ENCODE measurements around the gene FAM120AOS.

The FAM120AOS gene

GRCh38 chr9:93436655-93437407 is 16.6 kb downstream of the FAM120AOS start:
- DNase-seq: no peak

GRCh38 chr9:93436218-93436617 is 17.2 kb downstream of the FAM120AOS start:
- no peak for DNase-seq

- no peak for DNase-seq
These were observed 18.0 kb downstream of the FAM120AOS start for GRCh38 chr9:93435386-93435785.

DNA sequence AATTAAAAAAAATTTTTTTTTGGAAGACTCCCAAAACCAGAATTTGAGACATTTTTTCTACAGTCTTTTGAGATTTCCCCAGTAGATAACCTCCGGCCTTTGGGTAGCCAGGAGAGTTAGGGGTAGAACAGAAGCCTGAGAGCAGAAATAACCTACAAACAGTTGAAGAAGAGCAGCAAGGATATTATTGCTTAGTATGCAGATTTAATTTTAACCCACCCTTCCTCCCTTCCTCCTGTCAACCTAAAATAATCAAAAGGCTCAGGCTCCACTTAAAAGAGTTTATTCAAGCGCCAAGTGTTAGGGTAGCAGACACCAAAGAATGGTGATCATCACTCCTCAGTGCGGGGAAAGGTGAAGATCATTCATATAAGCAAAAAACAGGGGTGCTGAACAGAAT is 19.3 kb downstream of the FAM120AOS start:
- DNase-seq: no peak

DNA sequence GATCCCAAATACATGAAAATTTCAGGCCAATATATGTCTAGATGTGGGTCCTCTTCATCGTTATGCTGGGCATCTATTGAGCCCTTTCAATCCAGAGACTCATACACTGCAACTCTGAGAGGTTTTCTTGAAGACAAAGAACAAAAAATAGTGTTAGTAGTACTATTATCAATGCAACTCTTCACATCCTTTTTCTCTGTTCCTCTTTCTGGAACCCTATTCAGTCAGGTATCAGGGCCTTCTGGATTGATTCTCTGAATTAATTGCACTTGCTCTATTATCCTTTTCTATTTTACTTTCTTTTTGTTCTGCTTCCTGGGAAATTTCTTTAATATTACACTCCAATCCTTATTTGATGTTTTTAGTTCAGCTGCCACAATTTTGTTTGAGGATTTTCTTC is 20.4 kb downstream of the FAM120AOS start:
- DNase-seq: no peak

- DNase-seq: no peak
These were observed 21.8 kb downstream of the FAM120AOS start for GRCh38 chr9:93431539-93432105.

DNA sequence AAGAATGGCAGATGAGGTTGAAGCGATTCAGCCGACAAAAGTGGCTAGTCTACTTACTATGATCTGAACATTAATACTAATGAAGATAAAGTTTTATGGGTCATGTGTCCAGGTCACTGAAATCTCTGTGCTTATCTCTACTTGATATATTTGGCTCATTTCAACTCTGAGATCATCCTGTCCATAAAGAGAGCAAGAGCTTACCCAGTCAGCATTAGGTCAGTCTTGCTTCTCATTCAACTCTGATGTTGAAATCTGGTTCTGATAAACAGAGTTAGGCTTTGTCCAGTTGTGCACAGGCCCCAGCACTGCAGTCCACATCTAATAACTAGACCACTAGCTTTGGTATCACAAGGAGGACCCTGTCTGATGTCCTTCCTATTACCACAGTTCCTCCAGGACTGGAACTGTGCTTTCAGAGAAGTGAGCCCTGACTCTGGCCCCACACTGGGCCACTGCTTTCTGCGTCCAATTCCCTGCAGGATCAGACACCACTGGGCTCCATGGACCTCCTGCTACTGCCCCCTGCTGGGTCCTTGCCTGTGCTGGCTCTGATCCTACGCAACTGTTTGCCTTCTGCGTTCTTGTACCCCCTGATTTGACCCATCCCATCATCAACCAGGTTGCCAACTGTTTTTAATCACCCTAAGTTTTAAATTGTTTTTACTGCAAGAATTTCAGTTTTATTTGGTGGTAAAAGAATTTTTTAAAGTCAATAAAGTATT is 25.6 kb downstream of the FAM120AOS start:
- no peak for DNase-seq

GRCh38 chr9:93422977-93423616 is 30.3 kb downstream of the FAM120AOS start:
- DNase-seq: no peak

DNA sequence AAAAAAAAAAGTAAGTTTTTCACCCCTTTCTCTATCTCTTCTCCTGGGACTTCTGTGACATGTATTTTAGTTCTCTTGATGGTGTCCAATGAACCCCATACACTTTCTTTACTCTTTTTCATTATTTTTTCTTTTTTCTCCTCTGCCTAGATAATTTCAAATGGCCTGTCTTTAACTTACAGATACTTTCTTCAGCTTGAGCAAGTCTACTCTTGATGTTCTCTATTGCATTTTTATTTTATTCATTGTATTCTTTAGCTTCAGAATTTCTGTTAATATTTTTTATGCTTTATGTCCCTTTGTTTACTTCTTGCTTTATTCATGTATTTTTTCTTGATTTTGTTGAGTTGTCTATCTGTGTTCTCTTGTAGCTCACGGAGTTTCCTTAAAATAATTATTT is 34.4 kb downstream of the FAM120AOS start:
- DNase-seq: no peak

- DNase-seq: no peak
These were observed 35.8 kb downstream of the FAM120AOS start for GRCh38 chr9:93417538-93417937.

DNA sequence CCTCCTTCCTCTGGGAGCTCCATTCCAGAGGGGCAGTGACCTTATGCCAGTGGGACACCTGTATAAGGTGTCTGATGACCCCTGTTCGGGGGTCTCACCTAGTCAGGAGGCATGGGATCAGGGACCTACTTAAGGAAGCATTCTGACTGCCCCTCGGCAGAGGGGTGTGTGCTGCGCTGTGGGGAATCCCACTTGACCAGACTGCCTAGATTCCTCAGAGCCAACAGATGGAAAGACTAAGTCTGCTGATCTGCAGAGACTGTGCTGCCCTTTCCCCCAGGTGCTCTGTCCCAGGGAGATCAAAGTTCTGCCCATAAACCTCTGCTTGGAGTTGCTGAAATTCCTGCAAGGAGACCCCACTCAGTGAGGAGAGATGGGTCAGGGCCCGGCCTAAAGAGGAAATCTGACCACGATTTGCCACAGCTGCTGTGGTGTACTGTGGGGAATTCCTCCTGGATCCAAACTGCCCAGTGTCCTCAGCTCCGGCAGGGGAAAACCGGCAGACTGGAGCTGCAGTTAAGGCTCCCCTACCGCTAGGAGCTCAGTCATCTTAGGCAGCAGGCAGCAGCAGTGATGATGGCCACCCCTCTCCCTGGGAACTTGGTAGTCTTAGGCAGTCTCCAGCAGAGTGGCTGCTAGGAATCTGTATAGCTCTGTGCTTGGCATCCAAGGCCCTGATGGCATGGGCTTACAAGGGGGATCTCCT is 36.7 kb downstream of the FAM120AOS start:
- DNase-seq: no peak

GRCh38 chr9:93415176-93415690 is 38.1 kb downstream of the FAM120AOS start:
- no peak for DNase-seq

DNA sequence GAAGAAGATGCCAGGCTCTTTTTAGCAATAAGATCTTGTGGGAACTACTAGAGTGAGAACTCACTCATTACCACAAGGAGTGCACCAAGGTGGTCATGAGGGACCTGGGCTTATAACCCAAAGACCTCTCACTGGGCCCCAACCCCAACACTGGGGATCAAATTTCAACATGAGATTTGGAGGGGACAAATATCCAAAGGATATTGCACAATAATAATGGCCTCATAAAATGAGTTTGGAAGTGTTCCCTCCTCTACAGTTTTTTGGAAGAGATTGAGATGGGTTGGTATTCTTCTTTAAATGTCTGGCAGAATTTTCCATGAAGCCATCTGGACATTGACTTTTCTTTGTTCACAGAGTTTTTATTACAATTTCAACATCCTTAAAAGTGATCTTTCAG is 39.9 kb downstream of the FAM120AOS start:
- no peak for DNase-seq

DNA sequence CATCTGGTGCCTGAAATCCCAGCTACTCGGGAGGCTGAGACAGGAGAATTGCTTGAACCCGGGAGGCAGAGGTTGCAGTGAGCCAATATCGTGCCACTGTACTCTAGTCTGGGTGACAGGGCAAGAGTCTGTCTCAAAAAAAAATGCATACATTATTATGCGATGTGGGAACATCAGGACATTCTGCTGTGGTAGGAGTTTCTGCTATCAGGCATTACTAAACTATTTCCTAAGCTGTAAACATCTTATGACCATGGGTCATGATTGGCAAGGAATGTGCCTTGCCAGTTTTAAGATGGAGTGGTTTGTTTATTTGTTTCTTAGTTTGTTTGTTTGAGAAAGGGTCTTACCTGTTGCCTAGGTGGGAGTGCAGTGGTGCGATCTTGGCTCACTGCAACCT is 47.0 kb downstream of the FAM120AOS start:
- DNase-seq: no peak

DNA sequence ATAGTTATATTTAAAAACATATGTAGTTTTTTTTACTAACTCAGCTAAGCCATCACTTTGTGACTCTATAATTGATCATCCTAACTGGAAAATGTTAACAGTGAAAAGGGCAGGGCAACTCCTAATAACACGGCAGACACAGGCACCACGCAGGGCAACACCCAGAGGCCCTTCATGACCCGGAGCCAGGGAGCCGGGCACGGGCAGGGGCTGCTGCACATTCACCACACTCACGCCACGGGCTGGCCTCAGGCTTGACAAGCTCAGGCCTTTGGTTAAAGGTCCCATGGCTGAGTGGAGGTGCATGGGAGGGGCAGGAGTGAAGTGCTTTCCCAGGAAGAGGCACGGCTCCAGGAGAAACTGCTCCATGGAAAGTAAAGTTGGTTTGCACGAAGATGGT is 54.9 kb downstream of the FAM120AOS start:
- no peak for DNase-seq

DNA sequence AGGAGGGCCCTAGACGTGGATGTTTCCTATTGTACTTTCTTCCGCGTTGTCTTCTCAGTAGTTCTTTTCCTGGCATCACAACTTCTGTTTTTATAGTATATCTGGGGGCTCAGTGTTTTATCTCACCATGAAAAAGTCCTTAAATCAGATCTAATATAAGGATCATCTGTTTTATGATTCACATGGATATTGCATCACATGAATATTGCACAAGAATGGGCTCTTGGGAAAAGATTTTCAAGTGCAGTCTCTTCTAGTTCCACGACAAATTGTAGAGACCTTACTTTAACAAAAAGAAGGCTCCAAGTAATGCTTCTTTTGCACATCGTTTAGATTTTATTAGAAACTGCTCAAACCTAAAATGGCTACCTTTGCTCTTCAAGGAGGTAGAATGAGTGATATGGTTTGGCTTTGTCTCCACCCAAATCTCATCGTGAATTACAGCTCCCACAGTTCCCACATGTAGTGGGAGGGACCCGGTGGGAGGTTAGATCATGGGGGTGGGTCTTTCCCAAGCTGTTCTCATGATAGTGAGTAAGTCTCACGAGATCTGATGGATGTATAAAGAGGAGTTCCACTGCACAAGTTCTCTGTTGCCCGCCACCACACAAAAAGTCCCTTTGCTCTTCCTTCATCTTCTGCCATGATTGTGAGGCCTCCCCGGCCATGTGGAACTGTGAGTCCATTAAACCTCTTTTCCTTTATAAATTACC is 55.6 kb downstream of the FAM120AOS start:
- DNase-seq: no peak
